Measurements from ENCODE around the gene NAV3. TPM values are rescaled to one million over a fixed set of nuclear protein-coding genes. Genes with fewer than 3 reads are reported as not detected.

Gene NAV3
- total and polyA plus RNA-seq, 4 donors, result 1.6 to 12.5 (median 5.6) TPM

GRCh38 chr12:78018939-78019338 is 188.2 kb downstream of the NAV3 start:
- 59 to 67% methylated on average over 3 of the region's 3 CpGs for WGBS, 2 donors
- Histone ChIP-seq H3K27ac (ENCODE audit: low read depth in 1 of 2, low read length in 1 of 2) (no peak overlapping the region), H3K9ac (ENCODE audit: insufficient read depth in 1 of 2, low read length in 2 of 2) (no peak overlapping the region), H3K36me3 (ENCODE audit: control insufficient read depth in 4 of 4, insufficient read depth in 4 of 4, low read length in 4 of 4) (no peaks in the 10 kb centered on the region), H3K27me3 (ENCODE audit: control insufficient read depth in 3 of 3, insufficient read depth in 3 of 3, low read length in 2 of 3) (no peaks in the 10 kb centered on the region), H3K4me3 (no peak overlapping the region), H3K9me3 (ENCODE audit: control insufficient read depth in 4 of 4, insufficient read depth in 3 of 4, low read length in 3 of 4) (no peaks in the 10 kb centered on the region), H3K4me1 (ENCODE audit: control insufficient read depth in 5 of 5, insufficient read depth in 5 of 5, low read length in 5 of 5) (peaks cover 0 to 10% (median 0%) of the 10 kb centered on the region in 5 donors)
- no peak for TF ChIP-seq CTCF (IDR thresholded peaks at IDR 0.05; ENCODE audit: control extremely low read depth, extremely low read depth)
- ATAC-seq (ENCODE audit: insufficient read depth, low FRiP score) (no peak), DNase-seq (peak in 2 of 3 donors; percentile 48 to 65)

GRCh38 chr12:78028426-78028825 is 197.7 kb downstream of the NAV3 start:
- H3K9me3 ChIP-seq (ENCODE audit: control insufficient read depth in 4 of 4, insufficient read depth in 3 of 4, low read length in 3 of 4), result peaks cover 0 to 6% (median 0%) of the 10 kb centered on the region in 4 donors
- H3K27ac ChIP-seq (ENCODE audit: low read depth in 1 of 2, low read length in 1 of 2), result no peak overlapping the region
- no peak overlapping the region for H3K4me3 ChIP-seq
- no peak for DNase-seq
- H3K4me1 ChIP-seq (ENCODE audit: control insufficient read depth in 5 of 5, insufficient read depth in 5 of 5, low read length in 5 of 5), result no peaks in the 10 kb centered on the region
- no peak for TF ChIP-seq CTCF (IDR thresholded peaks at IDR 0.05; ENCODE audit: control extremely low read depth, extremely low read depth)
- H3K9ac ChIP-seq (ENCODE audit: insufficient read depth in 1 of 2, low read length in 2 of 2), result no peak overlapping the region
- H3K27me3 ChIP-seq (ENCODE audit: control insufficient read depth in 3 of 3, insufficient read depth in 3 of 3, low read length in 2 of 3), result no peaks in the 10 kb centered on the region
- H3K36me3 ChIP-seq (ENCODE audit: control insufficient read depth in 4 of 4, insufficient read depth in 4 of 4, low read length in 4 of 4), result peaks cover 0 to 7% (median 0%) of the 10 kb centered on the region in 4 donors
- 58 to 83% methylated on average over 1 of the region's 1 CpG for WGBS, 2 donors
- ATAC-seq (ENCODE audit: insufficient read depth, low FRiP score), result no peak

- 32 to 44% methylated on average over 4 of the region's 4 CpGs for WGBS, 2 donors
- no peak overlapping the region for H3K9ac ChIP-seq (ENCODE audit: insufficient read depth in 1 of 2, low read length in 2 of 2)
- H3K36me3 ChIP-seq (ENCODE audit: control insufficient read depth in 4 of 4, insufficient read depth in 4 of 4, low read length in 4 of 4), result no peaks in the 10 kb centered on the region
- no peak for TF ChIP-seq CTCF (IDR thresholded peaks at IDR 0.05; ENCODE audit: control extremely low read depth, extremely low read depth)
- no peak overlapping the region for H3K27ac ChIP-seq (ENCODE audit: low read depth in 1 of 2, low read length in 1 of 2)
- no peaks in the 10 kb centered on the region for H3K4me1 ChIP-seq (ENCODE audit: control insufficient read depth in 5 of 5, insufficient read depth in 5 of 5, low read length in 5 of 5)
- no peaks in the 10 kb centered on the region for H3K27me3 ChIP-seq (ENCODE audit: control insufficient read depth in 3 of 3, insufficient read depth in 3 of 3, low read length in 2 of 3)
- DNase-seq, result peak in 1 of 3 donors; percentile 19
- H3K9me3 ChIP-seq (ENCODE audit: control insufficient read depth in 4 of 4, insufficient read depth in 3 of 4, low read length in 3 of 4), result peaks cover 0 to 6% (median 1%) of the 10 kb centered on the region in 4 donors
- peak; percentile 63 for ATAC-seq (ENCODE audit: insufficient read depth, low FRiP score)
- H3K4me3 ChIP-seq, result no peak overlapping the region
These were observed 203.3 kb downstream of the NAV3 start for GRCh38 chr12:78034025-78034424.

Measured in lung (tissue), 12 donors.